ENCODE measurements around the gene OR4D11. TPM values are rescaled to one million over a fixed set of nuclear protein-coding genes. Genes with fewer than 3 reads are reported as not detected.

Gene OR4D11
- total and polyA plus RNA-seq, 9 of the 15 experiments (the other 6 are each of a cell fraction or from before 2014, with no cell fraction given) = not detected

DNA sequence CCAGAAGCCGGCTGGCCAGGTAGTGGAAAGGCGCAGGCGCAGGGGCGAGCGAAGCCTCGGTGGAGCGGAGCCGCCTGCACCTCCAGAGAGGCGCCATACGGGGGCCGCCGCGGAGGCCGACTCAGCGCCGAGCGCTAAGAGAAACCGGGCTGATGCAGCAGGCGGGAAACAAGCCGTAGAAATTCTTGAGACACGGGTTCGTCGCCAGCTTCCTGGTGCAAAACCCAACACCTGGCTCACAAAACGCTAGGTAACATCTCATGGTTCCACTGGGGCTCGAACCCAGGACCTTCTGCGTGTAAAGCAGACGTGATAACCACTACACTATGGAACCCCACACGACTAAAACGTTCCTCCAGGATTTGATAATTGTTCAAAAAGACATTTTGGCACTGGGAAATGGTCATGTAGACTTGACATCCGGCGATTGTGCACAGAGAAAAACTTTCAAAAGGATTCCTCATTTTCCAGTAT is 47.0 kb downstream of the OR4D11 start (continued):
- TF ChIP-seq, protein P1, sequence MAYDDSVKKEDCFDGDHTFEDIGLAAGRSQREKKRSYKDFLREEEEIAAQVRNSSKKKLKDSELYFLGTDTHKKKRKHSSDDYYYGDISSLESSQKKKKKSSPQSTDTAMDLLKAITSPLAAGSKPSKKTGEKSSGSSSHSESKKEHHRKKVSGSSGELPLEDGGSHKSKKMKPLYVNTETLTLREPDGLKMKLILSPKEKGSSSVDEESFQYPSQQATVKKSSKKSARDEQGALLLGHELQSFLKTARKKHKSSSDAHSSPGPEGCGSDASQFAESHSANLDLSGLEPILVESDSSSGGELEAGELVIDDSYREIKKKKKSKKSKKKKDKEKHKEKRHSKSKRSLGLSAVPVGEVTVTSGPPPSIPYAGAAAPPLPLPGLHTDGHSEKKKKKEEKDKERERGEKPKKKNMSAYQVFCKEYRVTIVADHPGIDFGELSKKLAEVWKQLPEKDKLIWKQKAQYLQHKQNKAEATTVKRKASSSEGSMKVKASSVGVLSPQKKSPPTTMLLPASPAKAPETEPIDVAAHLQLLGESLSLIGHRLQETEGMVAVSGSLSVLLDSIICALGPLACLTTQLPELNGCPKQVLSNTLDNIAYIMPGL (CRISPR knock-in tag; IDR thresholded peaks at IDR 0.05) = peak; percentile 78; the same call in 1 of the 2 replicates
- TF ChIP-seq ZNF24 (IDR thresholded peaks at IDR 0.05) (peak; percentile 71), ZBED1 (IDR thresholded peaks at IDR 0.05) (no peak), NR2C2 (CRISPR knock-in tag; IDR thresholded peaks at IDR 0.05) (0 out of 2 replicates have a peak, but pooled peaks have one; percentile 5), NR2C2 (tag; IDR thresholded peaks at IDR 0.05) (no peak), ZNF121 (CRISPR knock-in tag; conservative IDR thresholded peaks at IDR 0.05) (no peak), ELF4 (CRISPR knock-in tag; IDR thresholded peaks at IDR 0.05) (no peak), ZSCAN32 (CRISPR knock-in tag; IDR thresholded peaks at IDR 0.05) (no peak), ZNF445 (CRISPR knock-in tag; IDR thresholded peaks at IDR 0.05; ENCODE audit: low read depth) (no peak), ZNF444 (CRISPR knock-in tag; IDR thresholded peaks at IDR 0.05) (no peak), HSF4 (CRISPR knock-in tag; IDR thresholded peaks at IDR 0.05; ENCODE audit: borderline replicate concordance) (no peak), FOXJ3 (CRISPR knock-in tag; IDR thresholded peaks at IDR 0.05) (no peak), MCM3 (IDR thresholded peaks at IDR 0.05) (no peak), TAL1 (IDR thresholded peaks at IDR 0.05) (peak; percentile 18; the same call in 1 of the 2 replicates), ARHGAP35 (IDR thresholded peaks at IDR 0.05; ENCODE audit: partially characterized antibody) (no peak), ZNF766 (CRISPR knock-in tag; conservative IDR thresholded peaks at IDR 0.05) (peak; percentile 76), KLF6 (CRISPR knock-in tag; IDR thresholded peaks at IDR 0.05; ENCODE audit: borderline replicate concordance) (no peak), MAZ (CRISPR knock-in tag; conservative IDR thresholded peaks at IDR 0.05 in 1 of 2, IDR thresholded peaks at IDR 0.05 in 1 of 2) (peak; percentile 61 to 63; a peak in 2 of 4 replicates)
- TF ChIP-seq, protein P2, sequence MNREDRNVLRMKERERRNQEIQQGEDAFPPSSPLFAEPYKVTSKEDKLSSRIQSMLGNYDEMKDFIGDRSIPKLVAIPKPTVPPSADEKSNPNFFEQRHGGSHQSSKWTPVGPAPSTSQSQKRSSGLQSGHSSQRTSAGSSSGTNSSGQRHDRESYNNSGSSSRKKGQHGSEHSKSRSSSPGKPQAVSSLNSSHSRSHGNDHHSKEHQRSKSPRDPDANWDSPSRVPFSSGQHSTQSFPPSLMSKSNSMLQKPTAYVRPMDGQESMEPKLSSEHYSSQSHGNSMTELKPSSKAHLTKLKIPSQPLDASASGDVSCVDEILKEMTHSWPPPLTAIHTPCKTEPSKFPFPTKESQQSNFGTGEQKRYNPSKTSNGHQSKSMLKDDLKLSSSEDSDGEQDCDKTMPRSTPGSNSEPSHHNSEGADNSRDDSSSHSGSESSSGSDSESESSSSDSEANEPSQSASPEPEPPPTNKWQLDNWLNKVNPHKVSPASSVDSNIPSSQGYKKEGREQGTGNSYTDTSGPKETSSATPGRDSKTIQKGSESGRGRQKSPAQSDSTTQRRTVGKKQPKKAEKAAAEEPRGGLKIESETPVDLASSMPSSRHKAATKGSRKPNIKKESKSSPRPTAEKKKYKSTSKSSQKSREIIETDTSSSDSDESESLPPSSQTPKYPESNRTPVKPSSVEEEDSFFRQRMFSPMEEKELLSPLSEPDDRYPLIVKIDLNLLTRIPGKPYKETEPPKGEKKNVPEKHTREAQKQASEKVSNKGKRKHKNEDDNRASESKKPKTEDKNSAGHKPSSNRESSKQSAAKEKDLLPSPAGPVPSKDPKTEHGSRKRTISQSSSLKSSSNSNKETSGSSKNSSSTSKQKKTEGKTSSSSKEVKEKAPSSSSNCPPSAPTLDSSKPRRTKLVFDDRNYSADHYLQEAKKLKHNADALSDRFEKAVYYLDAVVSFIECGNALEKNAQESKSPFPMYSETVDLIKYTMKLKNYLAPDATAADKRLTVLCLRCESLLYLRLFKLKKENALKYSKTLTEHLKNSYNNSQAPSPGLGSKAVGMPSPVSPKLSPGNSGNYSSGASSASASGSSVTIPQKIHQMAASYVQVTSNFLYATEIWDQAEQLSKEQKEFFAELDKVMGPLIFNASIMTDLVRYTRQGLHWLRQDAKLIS (CRISPR knock-in tag; IDR thresholded peaks at IDR 0.05) = peak; percentile 91
- TF ChIP-seq, protein P3, sequence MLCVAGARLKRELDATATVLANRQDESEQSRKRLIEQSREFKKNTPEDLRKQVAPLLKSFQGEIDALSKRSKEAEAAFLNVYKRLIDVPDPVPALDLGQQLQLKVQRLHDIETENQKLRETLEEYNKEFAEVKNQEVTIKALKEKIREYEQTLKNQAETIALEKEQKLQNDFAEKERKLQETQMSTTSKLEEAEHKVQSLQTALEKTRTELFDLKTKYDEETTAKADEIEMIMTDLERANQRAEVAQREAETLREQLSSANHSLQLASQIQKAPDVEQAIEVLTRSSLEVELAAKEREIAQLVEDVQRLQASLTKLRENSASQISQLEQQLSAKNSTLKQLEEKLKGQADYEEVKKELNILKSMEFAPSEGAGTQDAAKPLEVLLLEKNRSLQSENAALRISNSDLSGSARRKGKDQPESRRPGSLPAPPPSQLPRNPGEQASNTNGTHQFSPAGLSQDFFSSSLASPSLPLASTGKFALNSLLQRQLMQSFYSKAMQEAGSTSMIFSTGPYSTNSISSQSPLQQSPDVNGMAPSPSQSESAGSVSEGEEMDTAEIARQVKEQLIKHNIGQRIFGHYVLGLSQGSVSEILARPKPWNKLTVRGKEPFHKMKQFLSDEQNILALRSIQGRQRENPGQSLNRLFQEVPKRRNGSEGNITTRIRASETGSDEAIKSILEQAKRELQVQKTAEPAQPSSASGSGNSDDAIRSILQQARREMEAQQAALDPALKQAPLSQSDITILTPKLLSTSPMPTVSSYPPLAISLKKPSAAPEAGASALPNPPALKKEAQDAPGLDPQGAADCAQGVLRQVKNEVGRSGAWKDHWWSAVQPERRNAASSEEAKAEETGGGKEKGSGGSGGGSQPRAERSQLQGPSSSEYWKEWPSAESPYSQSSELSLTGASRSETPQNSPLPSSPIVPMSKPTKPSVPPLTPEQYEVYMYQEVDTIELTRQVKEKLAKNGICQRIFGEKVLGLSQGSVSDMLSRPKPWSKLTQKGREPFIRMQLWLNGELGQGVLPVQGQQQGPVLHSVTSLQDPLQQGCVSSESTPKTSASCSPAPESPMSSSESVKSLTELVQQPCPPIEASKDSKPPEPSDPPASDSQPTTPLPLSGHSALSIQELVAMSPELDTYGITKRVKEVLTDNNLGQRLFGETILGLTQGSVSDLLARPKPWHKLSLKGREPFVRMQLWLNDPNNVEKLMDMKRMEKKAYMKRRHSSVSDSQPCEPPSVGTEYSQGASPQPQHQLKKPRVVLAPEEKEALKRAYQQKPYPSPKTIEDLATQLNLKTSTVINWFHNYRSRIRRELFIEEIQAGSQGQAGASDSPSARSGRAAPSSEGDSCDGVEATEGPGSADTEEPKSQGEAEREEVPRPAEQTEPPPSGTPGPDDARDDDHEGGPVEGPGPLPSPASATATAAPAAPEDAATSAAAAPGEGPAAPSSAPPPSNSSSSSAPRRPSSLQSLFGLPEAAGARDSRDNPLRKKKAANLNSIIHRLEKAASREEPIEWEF (CRISPR knock-in tag; IDR thresholded peaks at IDR 0.05) = no peak

All from K562 (cell line).